Neural progenitor cell (in vitro differentiated cells): ENCODE measurements around the gene RASGRF1. TPM values are rescaled to one million over a fixed set of nuclear protein-coding genes. Genes with fewer than 3 reads are reported as not detected.
"Not testable (repeated sequence)": the region's sequence is repeated elsewhere in the genome, so short reads cannot be mapped to it uniquely, and the experiment has no call there.

Experiments
- DNase-seq: peaks from one replicate; pipeline ENCODE4 v3.0.0-alpha.2; 2016; ENCODE audit warnings: low spot score
- H2AFZ ChIP-seq: fragments of 200-600 bp; sonication (generic); replicated peaks from 2 replicates; pipeline ENCODE4 v1.6.1; 2016; ENCODE audit warnings: antibody characterized with exemption
- H3F3A ChIP-seq: fragments of 200-600 bp; sonication (generic); 2 replicates; pipeline ENCODE4 v1.6.1; 2016; ENCODE audit warnings: antibody characterized with exemption, low read depth
- H3K27ac ChIP-seq: fragments of 200-600 bp; sonication (generic); 2 replicates; pipeline ENCODE4 v1.5.1; 2016; ENCODE audit warnings: mild to moderate bottlenecking
- H3K27me3 ChIP-seq: fragments of 200-600 bp; sonication (generic); 2 replicates; pipeline ENCODE4 v1.6.1; 2016; ENCODE audit warnings: mild to moderate bottlenecking, moderate library complexity
- H3K36me3 ChIP-seq: fragments of 200-600 bp; sonication (generic); 2 replicates; pipeline ENCODE4 v1.5.1; 2016
- H3K4me1 ChIP-seq: fragments of 200-600 bp; sonication (generic); 2 replicates; pipeline ENCODE4 v1.6.1; 2016; ENCODE audit warnings: mixed run types
- H3K4me2 ChIP-seq: fragments of 200-600 bp; sonication (generic); 2 replicates; pipeline ENCODE4 v1.6.1; 2016
- H3K4me3 ChIP-seq: fragments of 200-600 bp; sonication (generic); 2 replicates; pipeline ENCODE4 v1.5.1; 2016
- H3K79me2 ChIP-seq: fragments of 200-600 bp; sonication (generic); 2 replicates; pipeline ENCODE4 v1.6.1; 2016; ENCODE audit warnings: low read depth
- H3K9ac ChIP-seq: fragments of 200-600 bp; sonication (generic); 2 replicates; pipeline ENCODE4 v1.6.1; 2016
- H3K9me3 ChIP-seq: fragments of 200-600 bp; sonication (generic); 2 replicates; pipeline ENCODE4 v1.5.1; 2016; ENCODE audit warnings: low read depth
- H4K20me1 ChIP-seq: fragments of 200-600 bp; sonication (generic); 2 replicates; pipeline ENCODE4 v1.6.1; 2016; ENCODE audit warnings: low read depth
- H3K27ac Mint-ChIP-seq: 3 replicates; pipeline ENCODE4 v1.8.0; 2021; ENCODE audit warnings: mixed read lengths
- H3K27me3 Mint-ChIP-seq: 2 replicates; pipeline ENCODE4 v1.8.0; 2022; ENCODE audit warnings: low read depth, mild to moderate bottlenecking, inconsistent platforms, moderate library complexity, mixed read lengths; ENCODE audit not compliant: insufficient read depth
- H3K36me3 Mint-ChIP-seq: 3 replicates; pipeline ENCODE4 v1.8.0; 2021; ENCODE audit warnings: mixed read lengths
- H3K4me1 Mint-ChIP-seq: 3 replicates; pipeline ENCODE4 v1.8.0; 2021; ENCODE audit warnings: mixed read lengths
- H3K4me3 Mint-ChIP-seq: 3 replicates; pipeline ENCODE4 v1.8.0; 2021; ENCODE audit warnings: mild to moderate bottlenecking, moderate library complexity, mixed read lengths
- H3K9me3 Mint-ChIP-seq: 3 replicates; pipeline ENCODE4 v1.8.0; 2020; ENCODE audit warnings: mixed read lengths
- CTCF ChIP-seq: fragments of 200-600 bp; sonication (generic); IDR thresholded peaks from 2 replicates; pipeline ENCODE4 v1.5.1; 2017; ENCODE audit warnings: antibody characterized with exemption, mild to moderate bottlenecking
- EZH2 ChIP-seq: fragments of 200-600 bp; sonication (generic); IDR thresholded peaks from 2 replicates; pipeline ENCODE4 v1.6.1; 2017; ENCODE audit warnings: antibody characterized with exemption, mild to moderate bottlenecking, moderate library complexity
- EZH2phosphoT487 ChIP-seq: fragments of 200-600 bp; sonication (generic); IDR thresholded peaks from 2 replicates; pipeline ENCODE4 v1.6.1; 2017; ENCODE audit warnings: antibody characterized with exemption
- total RNA-seq: library from RNA; depleted of rRNA; stranded (reverse); fragments of >200 nt; gene quantifications from 2 replicates; pipeline ENCODE4 v1.2.3, GENCODE V29; 2015; ENCODE audit warnings: low replicate concordance

Gene RASGRF1
- total RNA-seq, 1 donor from 2014 or later, result 0.22 TPM

- H3K4me3 Mint-ChIP-seq, result no peak overlapping the region
- TF ChIP-seq CTCF (peak; percentile 19), EZH2phosphoT487 (no peak)
- DNase-seq, result peak; percentile 24
- no peaks in the 10 kb centered on the region for H3K9me3 ChIP-seq
- no peaks in the 10 kb centered on the region for H3F3A ChIP-seq
- peaks cover 15% of the 10 kb centered on the region for H3K27me3 Mint-ChIP-seq
- no peak overlapping the region for H3K27ac ChIP-seq
- no peaks in the 10 kb centered on the region for H3K27me3 ChIP-seq
- H3K36me3 Mint-ChIP-seq, result no peaks in the 10 kb centered on the region
- H3K27ac Mint-ChIP-seq, result no peak overlapping the region
- no peaks in the 10 kb centered on the region for H3K79me2 ChIP-seq
- H3K36me3 ChIP-seq, result no peaks in the 10 kb centered on the region
- H3K4me2 ChIP-seq, result no peak overlapping the region
- no peak overlapping the region for H3K9ac ChIP-seq
- H3K9me3 Mint-ChIP-seq, result peaks cover 9% of the 10 kb centered on the region
- no peak overlapping the region for H2AFZ ChIP-seq
- H3K4me3 ChIP-seq, result no peak overlapping the region
- no peaks in the 10 kb centered on the region for H3K4me1 ChIP-seq
- H4K20me1 ChIP-seq, result no peaks in the 10 kb centered on the region
- H3K4me1 Mint-ChIP-seq, result peaks cover 2% of the 10 kb centered on the region
Observed at GRCh38 chr15:79025201-79025600, 65.4 kb downstream of the RASGRF1 start.

GRCh38 chr15:79024493-79024892, 66.1 kb downstream of the RASGRF1 start:
- H3K9ac ChIP-seq, H3K36me3 Mint-ChIP-seq, H2AFZ ChIP-seq, H3K27ac ChIP-seq, H3K9me3 ChIP-seq, H3K4me3 Mint-ChIP-seq, H3F3A ChIP-seq, H3K4me3 ChIP-seq, H3K4me1 Mint-ChIP-seq, H3K36me3 ChIP-seq, H3K4me1 ChIP-seq, H3K9me3 Mint-ChIP-seq, H3K79me2 ChIP-seq, H3K27me3 ChIP-seq, H3K4me2 ChIP-seq, H3K27ac Mint-ChIP-seq, DNase-seq, H4K20me1 ChIP-seq: not testable (repeated sequence)
- H3K27me3 Mint-ChIP-seq, result peaks cover 15% of the 10 kb centered on the region

GRCh38 chr15:79023918-79024317, 66.7 kb downstream of the RASGRF1 start:
- Histone ChIP-seq H3K79me2 (no peaks in the 10 kb centered on the region), H3K27ac (no peak overlapping the region), H2AFZ (no peak overlapping the region), H3K4me2 (no peak overlapping the region), H4K20me1 (no peaks in the 10 kb centered on the region), H3K9ac (no peak overlapping the region), H3K4me1 (no peaks in the 10 kb centered on the region), H3K36me3 (no peaks in the 10 kb centered on the region), H3K9me3 (no peaks in the 10 kb centered on the region), H3K4me3 (no peak overlapping the region), H3F3A (no peaks in the 10 kb centered on the region), H3K27me3 (no peaks in the 10 kb centered on the region)
- peak overlapping the region; percentile 26 for H3K27ac Mint-ChIP-seq
- peak overlapping the region; percentile 2 for H3K4me3 Mint-ChIP-seq
- no peaks in the 10 kb centered on the region for H3K36me3 Mint-ChIP-seq
- TF ChIP-seq EZH2phosphoT487, result no peak
- no peak for TF ChIP-seq CTCF
- no peak for TF ChIP-seq EZH2
- peaks cover 2% of the 10 kb centered on the region for H3K4me1 Mint-ChIP-seq
- H3K9me3 Mint-ChIP-seq, result peaks cover 9% of the 10 kb centered on the region
- no peak for DNase-seq
- H3K27me3 Mint-ChIP-seq, result peaks cover 15% of the 10 kb centered on the region

GRCh38 chr15:79023546-79023890, 67.1 kb downstream of the RASGRF1 start:
- no peaks in the 10 kb centered on the region for H3K4me1 ChIP-seq
- H3K4me2 ChIP-seq, result no peak overlapping the region
- H3K9ac ChIP-seq, result no peak overlapping the region
- no peaks in the 10 kb centered on the region for H3K36me3 Mint-ChIP-seq
- H3K36me3 ChIP-seq, result no peaks in the 10 kb centered on the region
- no peaks in the 10 kb centered on the region for H3K79me2 ChIP-seq
- H3K4me3 Mint-ChIP-seq, result no peak overlapping the region
- no peaks in the 10 kb centered on the region for H3F3A ChIP-seq
- peaks cover 9% of the 10 kb centered on the region for H3K9me3 Mint-ChIP-seq
- H3K4me1 Mint-ChIP-seq, result peaks cover 2% of the 10 kb centered on the region
- no peak for TF ChIP-seq EZH2phosphoT487
- no peak for TF ChIP-seq EZH2
- TF ChIP-seq CTCF, result no peak
- no peaks in the 10 kb centered on the region for H3K9me3 ChIP-seq
- no peaks in the 10 kb centered on the region for H3K27me3 ChIP-seq
- H2AFZ ChIP-seq, result no peak overlapping the region
- no peak overlapping the region for H3K4me3 ChIP-seq
- H3K27ac ChIP-seq, result no peak overlapping the region
- peaks cover 18% of the 10 kb centered on the region for H3K27me3 Mint-ChIP-seq
- DNase-seq, result no peak
- no peaks in the 10 kb centered on the region for H4K20me1 ChIP-seq
- no peak overlapping the region for H3K27ac Mint-ChIP-seq
